ENCODE data around the gene CD72. TPM values are rescaled to one million over a fixed set of nuclear protein-coding genes. Genes with fewer than 3 reads are reported as not detected.
"Not testable (repeated sequence)": the region's sequence is repeated elsewhere in the genome, so short reads cannot be mapped to it uniquely, and the experiment has no call there.

Gene CD72
- polyA plus RNA-seq, 4 donors: 2.4 to 3.4 (median 2.9) TPM

DNA sequence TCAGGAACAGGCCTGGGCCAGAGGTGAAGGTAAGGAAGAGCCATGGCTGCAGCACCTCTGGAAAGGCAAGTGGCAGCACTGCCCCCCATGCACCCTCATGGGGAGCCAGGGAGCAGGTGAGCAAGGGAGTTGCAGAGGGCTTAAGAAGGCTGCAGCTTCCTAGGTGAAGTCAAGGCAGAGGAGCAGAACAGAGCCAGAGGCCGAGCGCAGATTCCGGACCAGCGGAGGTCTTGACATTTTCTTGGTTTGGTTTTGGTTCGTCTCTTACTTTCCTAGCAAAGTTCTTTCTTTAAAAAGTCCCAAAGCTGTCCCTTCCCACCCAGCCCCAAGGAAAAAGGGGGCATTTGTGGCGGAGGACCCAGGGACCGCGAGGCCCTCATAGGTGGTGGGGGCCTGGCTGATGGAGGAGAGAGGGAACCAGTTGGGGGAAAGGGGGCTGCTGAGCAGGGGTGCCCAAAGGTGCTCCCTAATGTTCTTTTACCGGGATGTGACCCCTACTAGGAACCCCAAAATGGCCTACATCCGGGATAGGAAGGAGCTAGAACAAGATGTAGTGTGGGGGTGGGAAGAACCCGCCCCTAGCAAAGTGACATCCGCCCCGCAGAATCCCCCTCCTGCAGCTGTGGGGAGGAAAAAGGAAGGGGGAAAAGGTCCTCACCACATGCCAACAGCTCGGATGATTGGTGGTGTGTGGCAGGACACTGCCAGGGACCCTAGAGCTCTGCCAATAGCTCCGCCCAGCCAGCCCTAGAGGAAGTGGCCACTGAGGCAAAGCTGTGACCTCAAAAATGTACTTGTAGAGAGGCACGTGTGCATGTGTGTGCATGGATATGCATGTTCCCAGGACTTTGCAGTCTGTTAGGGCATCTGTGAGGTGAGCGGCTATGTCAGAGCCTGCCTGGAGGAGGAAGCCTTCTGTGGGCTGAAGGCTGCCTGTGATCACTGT is 914 bp upstream of the CD72 start:
- DNase-seq (ENCODE audit: low read depth in 4 of 4, low spot score in 2 of 4): no peak

DNA sequence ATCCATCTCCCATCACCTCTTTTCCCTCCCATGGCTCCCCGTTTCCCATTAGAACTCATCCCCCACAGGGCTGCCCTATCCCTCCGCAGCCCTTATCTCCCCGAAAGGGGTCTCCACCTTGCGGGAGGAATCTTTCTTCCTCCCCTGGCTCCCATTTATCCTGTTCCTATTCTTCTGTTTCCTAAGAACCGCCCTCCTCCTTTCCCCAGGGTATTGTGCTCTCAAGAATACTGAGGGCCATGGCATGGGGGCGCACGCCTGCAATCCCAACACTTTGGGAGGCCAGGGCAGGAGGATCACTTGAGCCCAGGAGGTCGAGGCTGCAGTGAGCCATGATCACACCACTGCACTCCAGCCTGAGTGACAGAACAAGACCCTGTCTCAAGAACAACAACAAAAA is 665 bp downstream of the CD72 start:
- no peak for DNase-seq (ENCODE audit: low read depth in 4 of 4, low spot score in 2 of 4)

DNA sequence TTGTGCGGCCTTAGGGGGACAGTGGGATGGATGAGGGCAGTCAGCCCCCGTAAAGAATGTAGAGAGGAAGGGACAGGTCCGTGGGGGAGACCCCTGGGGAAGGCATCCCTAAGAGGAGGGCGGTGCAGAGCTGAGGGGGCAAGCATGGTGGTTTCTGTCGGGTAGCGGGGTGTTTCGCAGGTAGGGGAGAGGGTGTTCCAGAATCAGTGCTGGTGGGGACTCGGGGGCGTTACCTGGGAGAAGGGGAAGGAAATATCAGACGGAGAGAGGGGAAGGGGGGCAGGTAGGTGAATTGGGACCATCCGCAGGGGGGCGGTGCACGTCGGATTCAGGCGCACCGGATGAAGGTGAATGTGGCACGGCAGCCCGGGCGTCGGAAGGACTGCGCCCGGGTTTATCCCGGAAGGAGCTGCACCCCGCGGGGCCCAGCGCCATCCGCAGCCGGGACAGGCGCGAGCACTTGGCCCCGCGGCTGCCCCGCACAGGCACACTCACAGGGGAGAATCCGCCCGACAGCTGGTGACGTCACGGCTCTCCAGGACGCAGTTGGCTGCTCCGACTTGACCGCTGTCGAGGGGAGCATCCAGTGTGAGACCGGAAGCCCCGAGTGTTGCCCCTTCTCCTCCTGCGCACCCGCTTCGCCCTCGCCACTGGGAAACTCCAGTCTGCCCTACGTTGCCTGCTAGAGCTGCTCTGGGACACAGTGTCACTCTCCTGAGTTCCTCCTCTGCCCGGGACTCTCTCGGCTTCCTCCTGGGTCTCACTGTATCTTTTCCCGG is 1.3 kb downstream of the CD72 start:
- peak in 1 of 4 donors; percentile 43 for DNase-seq (ENCODE audit: low read depth in 4 of 4, low spot score in 2 of 4)

DNA sequence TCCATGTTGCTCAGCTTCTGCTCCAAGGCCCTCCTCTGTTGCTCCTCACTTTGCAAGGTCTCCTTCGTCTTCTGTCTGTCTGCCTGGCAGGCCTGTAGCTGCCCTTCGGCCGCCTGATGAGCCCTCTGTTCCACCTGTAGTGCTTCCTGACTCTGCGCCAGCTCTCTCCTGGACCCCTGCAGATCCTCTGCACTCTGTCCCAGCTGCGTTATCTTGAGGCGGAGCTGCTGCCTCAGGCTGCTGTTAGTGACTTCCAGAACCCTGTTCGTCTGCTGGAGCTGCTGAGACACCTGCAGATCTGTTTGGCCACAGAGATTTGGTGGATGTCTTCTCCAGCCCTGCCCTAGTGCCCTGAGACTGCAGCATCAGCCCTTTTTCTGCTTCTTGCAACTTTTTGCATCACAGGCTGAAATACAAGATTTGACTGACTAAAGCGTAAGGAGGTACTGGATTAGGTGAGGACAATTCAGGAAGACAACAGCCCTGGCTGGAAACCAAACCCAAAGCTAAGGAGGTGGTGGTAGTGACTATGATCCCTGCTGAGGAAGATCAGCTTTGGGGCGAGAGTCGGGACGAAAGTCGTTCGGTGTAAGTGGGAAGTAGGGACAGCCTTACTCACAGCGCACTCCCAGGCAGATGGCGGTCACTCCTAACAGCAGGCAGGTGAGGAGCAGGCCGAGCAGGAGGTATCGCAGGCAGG is 2.1 kb downstream of the CD72 start:
- DNase-seq (ENCODE audit: low read depth in 4 of 4, low spot score in 2 of 4): no peak

DNA sequence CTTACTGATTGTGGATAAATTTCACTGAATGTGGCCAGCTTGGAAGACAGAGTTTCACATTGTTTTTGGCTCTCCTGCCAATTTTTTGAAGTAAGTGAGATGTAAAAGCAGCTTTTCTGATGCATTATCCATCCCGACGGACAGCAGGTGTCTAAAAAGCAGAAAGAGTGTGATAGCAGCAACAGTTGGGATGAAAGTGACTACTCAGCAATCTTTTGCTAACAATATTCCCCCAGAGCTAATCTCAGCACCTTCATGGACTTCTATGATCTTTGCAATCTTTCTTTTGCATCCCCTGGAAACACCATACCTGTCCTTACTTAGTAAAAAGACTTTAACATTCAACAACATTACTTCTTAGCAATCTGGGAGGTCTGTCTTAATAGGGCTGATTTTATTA is 5.4 kb downstream of the CD72 start:
- DNase-seq (ENCODE audit: low read depth in 4 of 4, low spot score in 2 of 4): no peak

DNA sequence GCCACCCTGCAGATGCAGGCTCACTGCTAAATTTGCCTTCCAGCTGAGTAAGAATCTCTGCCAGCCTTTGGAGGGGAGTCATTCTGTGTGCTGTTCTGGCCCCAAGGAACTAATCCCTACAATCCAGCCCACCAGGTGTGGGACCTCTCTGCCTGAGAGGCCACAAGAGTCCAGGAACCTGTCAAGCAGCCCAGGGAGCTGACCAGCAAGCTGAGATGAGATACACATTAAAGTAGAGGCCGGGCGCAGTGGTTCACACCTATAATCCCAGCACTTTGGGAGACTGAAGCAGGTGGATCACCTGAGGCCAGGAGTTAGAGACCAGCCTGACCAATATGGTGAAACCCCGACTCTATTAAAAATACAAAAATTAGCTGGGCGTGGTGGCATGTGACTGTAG is 6.1 kb downstream of the CD72 start:
- DNase-seq (ENCODE audit: low read depth in 4 of 4, low spot score in 2 of 4): not testable (repeated sequence)

DNA sequence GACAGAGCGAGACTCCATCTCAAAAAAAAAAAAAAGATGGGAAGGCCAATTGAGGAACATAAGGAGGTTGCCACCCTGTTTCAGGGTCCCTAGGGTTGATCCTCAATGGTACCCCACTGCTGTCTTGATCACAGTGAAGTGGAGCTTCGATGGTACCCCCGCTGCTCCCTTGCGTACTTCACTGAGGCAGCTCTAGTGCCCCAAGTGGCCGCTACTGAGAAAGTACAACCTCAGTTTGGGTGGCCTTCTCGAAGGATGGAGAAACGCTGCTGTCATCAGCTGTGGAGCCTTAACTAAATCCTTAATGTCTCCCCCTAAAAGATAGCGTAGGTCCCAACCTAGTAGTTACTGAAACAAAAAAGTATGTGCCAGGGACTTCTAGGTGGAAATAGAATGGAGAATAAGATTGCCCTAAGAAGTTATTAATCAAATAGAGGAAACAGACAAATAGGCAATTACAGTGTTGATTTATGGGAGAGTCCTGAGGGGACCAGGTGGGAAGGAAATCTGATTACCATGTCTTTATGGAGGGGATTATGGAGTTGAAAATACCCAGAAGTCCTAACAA is 6.9 kb downstream of the CD72 start:
- no peak for DNase-seq (ENCODE audit: low read depth in 4 of 4, low spot score in 2 of 4)

DNA sequence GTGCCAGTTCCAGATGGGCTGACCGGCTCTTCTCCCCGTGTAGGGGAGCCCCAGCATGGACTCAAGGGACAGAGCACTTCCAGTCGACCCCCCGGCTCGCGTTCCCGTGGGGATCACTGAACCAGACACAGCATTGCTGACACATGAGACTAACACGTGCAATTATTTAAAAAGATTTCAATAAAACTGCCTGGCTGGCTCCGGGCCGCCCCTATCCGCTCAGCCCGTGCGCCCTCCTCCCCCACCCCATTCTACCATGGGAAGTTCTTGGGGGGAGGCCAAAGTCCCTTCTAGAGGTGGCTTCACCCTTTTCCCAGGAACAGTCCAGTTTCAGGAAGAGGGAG is 8.4 kb downstream of the CD72 start:
- no peak for DNase-seq (ENCODE audit: low read depth in 4 of 4, low spot score in 2 of 4)

DNA sequence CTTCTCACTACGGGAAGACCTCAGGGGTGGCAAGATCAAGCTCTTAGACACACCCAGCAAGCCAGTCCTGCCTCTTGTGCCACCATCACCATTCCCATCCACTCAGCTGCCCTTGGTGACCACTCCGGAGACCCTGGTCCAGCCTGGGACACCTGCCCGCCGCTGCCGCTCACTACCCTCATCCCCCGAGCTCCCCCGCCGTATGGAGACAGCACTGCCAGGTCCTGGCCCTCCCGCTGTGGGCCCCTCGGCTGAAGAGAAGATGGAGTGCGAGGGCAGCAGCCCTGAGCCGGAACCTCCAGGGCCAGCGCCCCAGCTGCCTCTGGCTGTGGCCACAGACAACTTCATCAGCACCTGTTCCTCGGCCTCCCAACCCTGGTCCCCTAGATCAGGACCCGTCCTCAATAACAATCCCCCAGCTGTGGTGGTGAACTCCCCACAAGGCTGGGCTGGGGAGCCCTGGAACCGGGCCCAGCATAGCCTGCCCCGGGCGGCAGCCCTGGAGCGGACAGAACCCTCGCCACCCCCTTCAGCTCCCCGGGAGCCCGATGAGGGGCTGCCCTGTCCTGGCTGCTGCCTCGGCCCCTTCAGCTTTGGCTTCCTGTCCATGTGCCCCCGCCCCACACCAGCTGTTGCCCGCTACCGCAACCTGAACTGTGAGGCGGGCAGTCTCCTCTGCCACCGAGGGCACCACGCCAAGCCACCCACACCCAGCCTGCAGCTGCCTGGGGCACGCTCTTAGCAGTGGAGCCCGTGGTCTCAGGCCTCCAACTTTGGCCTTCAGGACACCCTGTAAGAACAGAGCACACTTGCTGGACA is 9.0 kb downstream of the CD72 start:
- no peak for DNase-seq (ENCODE audit: low read depth in 4 of 4, low spot score in 2 of 4)

DNA sequence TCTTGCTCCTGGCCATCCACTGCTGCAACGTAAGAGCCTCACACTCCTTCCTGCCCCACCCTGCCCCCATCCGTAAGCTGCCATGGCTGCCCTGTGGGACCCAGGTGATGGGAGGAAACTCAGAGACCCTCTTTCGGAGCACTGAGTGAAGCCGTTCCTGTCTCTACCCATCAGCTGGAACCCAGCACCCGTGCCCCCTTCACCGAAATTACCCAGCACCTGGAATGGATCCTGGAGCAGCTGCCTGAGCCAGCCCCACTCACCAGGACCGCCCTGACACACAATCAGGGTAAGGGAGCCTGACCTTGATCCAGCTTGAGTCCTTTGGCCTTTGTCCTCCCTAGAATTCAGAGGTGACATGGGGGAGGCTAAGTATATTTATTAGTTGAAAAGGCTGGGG is 10.0 kb downstream of the CD72 start:
- no peak for DNase-seq (ENCODE audit: low read depth in 4 of 4, low spot score in 2 of 4)

DNA sequence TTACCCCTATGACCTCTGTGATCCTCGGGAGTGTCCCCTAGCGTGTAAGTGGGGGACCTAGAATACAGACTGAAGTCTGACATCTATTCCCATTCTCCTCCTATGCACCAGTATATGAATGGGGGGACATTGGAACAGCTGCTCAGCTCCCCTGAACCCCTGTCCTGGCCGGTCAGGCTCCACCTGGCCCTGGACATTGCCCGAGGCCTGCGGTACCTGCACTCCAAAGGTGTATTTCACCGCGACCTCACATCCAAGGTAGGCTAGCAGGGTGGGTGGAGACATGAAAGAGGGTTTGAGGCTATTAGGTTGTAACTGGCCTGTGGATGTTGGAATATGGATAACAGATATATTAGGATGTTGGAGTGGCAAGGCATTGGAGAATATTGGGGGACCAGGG is 11.5 kb downstream of the CD72 start:
- DNase-seq (ENCODE audit: low read depth in 4 of 4, low spot score in 2 of 4): no peak

DNA sequence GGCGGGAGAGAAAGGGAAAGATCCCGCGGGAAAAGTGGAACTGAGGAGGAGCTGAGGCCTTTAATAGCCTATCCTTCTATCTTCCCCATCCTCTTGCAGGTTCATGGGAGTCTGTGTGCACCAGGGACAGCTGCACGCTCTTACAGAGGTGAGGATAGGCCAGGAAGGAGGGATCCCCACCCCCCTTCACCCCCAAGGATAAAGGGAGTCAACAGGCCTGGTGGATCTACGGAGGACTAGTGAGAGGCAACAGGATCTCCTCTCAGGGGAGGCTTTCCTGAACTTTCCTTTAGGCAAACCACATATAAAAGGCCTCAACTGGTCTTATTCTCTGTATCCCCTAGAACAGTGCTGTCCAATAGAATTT is 12.1 kb downstream of the CD72 start:
- no peak for DNase-seq (ENCODE audit: low read depth in 4 of 4, low spot score in 2 of 4)

DNA sequence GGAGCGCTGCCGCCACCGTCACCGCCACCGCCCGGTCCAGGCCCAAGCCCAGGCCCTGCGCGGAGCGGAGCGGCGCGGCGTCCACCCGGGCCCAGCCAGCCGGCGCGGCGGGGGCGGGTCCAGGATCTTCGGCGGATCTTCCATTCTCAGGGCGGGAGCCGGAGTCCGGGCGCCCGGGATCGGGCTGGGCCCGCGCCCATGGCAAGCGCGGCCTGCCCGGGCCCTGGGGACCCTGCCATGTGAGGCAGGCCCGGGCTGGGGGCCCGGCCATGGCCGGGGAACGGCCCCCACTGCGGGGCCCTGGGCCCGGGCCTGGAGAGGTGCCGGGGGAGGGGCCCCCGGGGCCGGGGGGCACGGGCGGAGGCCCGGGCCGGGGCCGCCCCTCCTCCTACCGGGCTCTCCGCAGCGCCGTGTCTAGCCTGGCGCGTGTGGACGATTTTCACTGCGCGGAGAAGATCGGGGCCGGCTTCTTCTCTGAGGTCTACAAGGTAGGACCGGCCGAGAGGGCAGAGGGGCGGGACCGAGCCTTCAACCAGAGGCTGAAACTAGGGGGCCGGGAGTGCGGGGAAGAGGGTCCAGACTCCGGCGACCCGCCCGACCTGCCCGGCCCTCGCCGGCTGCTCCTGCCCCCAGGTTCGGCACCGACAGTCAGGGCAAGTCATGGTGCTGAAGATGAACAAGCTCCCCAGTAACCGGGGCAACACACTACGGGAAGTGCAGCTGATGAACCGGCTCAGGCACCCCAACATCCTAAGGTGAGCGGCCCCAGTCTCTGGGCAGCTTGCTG is 12.7 kb downstream of the CD72 start:
- DNase-seq (ENCODE audit: low read depth in 4 of 4, low spot score in 2 of 4): no peak

DNA sequence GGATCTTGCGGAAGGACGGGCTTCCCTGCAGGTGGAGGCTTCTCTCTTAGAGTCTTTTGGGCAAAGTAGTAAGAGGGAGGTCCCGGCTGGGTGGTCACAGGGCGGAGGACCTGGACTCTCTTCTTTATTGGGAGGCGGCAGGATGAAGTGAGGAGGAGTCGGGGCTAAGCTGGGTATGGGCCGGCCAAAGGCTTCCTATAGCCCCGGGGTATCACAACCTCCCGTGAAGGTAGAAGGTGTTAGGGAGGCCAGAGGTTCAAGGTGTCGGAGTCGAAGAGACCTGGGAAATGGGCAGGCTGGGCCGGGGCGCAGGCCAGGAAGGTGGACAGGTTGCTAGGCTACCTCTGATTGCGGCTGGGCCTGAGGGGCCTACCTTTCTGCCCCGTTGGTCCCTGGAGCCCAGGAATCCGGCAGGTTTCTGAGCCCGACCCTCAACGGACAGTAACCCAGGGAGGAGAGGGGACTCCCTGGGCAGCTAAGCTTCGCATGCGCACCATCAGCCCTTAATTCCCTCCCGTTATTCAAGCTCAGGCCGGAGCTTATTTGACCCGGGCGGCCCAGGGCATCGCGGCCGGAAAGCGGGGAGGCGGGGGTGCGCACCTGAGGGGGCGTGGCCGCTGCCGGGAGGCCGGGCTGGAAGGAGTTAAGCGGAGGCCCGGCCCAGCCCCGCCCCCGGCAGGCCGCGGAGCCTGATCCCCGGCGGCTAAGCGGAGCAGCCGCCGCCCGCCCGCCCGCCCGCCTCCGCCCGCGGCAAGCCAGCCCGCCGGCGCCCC is 13.4 kb downstream of the CD72 start, which contains the start of gene TESK1:
Gene TESK1 (plus strand): TSS at position 685 of the 773 bp plus-strand sequence. CDS start 358 bp downstream, outside the sequence.
- DNase-seq (ENCODE audit: low read depth in 4 of 4, low spot score in 2 of 4): peak in 3 of 4 donors; percentile 50 to 53 (median 50)

DNA sequence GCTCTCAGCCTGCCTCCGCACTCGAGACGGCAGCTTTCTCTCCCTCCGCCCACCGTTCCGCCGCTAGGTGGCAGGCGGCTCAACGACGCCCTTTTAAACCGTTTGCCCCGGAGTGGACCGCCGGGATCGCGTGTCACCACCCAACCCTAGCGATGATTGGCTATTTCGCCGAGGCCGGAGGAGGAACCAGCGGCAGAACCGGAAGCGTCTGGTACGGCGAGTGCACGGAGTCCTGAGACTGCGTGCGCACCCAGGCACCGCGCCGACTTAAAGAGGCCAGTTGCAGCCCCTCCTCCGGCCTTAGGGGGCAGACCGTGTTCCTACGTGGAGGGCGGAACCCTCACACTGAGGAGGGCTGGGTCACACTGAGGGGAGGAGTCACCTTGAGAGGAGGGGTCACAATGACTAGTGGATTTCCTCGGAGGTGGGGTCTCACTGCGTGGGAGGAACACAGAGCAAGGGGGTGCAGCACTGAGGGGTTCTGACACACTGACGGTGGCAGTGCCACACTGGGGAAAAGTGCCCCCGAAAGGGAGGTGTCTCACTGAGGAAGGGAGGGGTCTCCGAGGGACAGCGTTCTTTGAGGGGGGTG is 14.1 kb downstream of the CD72 start:
- peak; percentile 94 to 100 (median 98) for DNase-seq (ENCODE audit: low read depth in 4 of 4, low spot score in 2 of 4)

DNA sequence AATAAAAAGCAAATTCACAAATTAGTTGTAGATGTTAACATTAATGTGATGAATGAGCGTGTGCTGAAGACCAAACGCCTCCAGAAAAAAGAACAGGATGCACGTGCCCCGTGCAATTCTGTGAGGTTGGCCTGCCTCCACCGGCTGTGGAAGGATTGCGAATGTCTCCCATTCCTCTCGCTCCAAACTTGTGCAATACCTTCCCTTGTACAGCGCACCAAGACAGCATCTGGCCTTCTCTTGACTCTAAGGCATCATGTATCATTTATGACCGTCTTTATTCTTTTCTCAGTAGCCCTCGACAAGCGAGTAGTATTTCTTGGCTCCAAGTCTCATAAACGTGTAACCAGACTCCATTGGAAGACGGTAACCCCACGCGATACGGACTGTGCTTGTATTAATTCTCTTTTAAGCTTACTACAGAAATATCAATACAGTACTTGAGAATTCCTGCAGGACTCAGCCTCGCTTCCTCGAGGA is 14.7 kb downstream of the CD72 start:
- peak in 1 of 4 donors; percentile 31 for DNase-seq (ENCODE audit: low read depth in 4 of 4, low spot score in 2 of 4)

DNA sequence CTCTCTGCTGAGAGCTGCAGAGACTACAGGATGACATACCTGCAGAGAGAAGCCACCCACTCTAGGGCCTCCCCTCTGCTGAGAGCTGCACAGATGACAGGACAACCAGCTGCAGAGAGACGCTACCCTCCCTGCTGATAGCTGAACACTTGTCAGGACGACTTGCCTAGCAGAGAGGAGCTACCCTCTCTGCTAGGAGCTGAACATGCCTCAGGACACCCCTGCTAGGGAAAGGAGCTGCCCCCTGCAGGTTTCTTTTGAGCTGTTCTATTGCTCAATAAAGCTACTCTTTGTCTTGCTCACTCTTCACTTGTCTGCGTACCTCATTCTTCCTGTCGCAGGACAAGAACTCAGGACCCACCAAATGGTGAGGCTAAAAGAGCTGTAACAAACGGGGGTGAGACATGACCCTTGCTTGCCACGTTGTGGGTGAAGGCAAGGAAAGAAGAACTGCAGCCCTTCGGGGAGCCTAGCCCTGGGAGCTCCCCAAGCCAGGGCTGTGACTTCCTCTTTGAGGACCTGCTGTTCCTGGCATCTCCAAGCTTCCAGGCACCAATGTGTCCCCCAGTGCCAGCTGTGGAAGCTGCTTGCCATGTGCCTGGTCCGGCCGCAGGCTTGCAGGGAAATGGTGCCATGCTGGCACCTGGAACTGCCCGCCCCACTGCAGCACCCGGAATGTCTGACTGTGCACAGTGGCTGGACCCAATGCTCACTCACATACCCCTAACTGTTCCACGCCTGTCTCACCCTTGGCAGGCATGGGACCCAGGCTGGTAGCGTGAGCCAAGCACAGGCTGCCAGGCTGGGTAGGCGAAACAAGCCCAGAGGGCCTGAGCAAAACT is 18.2 kb downstream of the CD72 start:
- no peak for DNase-seq (ENCODE audit: low read depth in 4 of 4, low spot score in 2 of 4)

All from left renal cortex interstitium (tissue), 4 donors.